HepG2 (cell line): ENCODE measurements around the gene SLC16A2. TPM values are rescaled to one million over a fixed set of nuclear protein-coding genes. Genes with fewer than 3 reads are reported as not detected.

Experiments used
- ATAC-seq: fragments of 200-7000 bp; cut with Tn5 transposase; 3 replicates; pipeline ENCODE4 v1.9.1; 2020; ENCODE audit warnings: mild to moderate bottlenecking, moderate library complexity
- BruUV-seq: library from RNA; stranded (reverse); fragments of 400-500 nt; replicated peaks from 2 replicates; lab custom pipeline; 2021; lab: Mats Ljungman, UMichigan
- CTCF ChIA-PET: fragments of 300-600 bp; formaldehyde crosslinking; extraction: SDS; loops from one replicate; lab custom pipeline; 2021; ENCODE audit warnings: low total read pairs, inconsistent platforms, low intra/inter-chr PET ratio; lab: Yijun Ruan, JAX
- POLR2A ChIA-PET: fragments of 350-600 bp; sonication (Branson Sonifier 250); formaldehyde crosslinking; loops from one replicate; lab custom pipeline; 2020; ENCODE audit warnings: antibody characterized with exemption, inconsistent platforms; lab: Yijun Ruan, JAX
- DNase-seq: peaks from one replicate; pipeline ENCODE4 v3.0.0-alpha.2; 2015; ENCODE audit warnings: low spot score
- FAIRE-seq: peaks from 3 replicates; lab custom pipeline; 2011; peaks lifted over from hg19 to GRCh38; lab: Jason Lieb, UNC
- H2AFZ ChIP-seq: one replicate; pipeline ENCODE4 v1.6.1; 2011; ENCODE audit warnings: low read length, inconsistent platforms
- H3K27ac ChIP-seq: fragments of 300-600 bp; 3 replicates; pipeline ENCODE4 v1.8.0; 2011; ENCODE audit warnings: mixed run types, mild to moderate bottlenecking, mixed read lengths, low read length, inconsistent platforms; ENCODE audit not compliant: insufficient read depth; ENCODE audit errors: extremely low read length
- H3K27me3 ChIP-seq, 2 experiments: fragments of 200-600 bp in 1 of 2; 2 replicates in 1 of 2; 3 replicates in 1 of 2; pipeline versions ENCODE4 v1.6.0 to v1.8.0; 2011; ENCODE audit warnings: low read length in 2 of 2, mild to moderate bottlenecking in 2 of 2, moderate library complexity in 2 of 2, inconsistent platforms in 1 of 2; ENCODE audit not compliant: insufficient read depth in 2 of 2, control insufficient read depth in 1 of 2
- H3K36me3 ChIP-seq, 2 experiments: fragments of 200-600 bp in 1 of 2; replicated peaks in 1 of 2; 2 replicates in 1 of 2; 3 replicates in 1 of 2; pipeline versions ENCODE4 v1.5.1 to v1.8.0; 2011; ENCODE audit warnings: low read length in 2 of 2, inconsistent platforms in 1 of 2; ENCODE audit not compliant: insufficient read depth in 2 of 2, control insufficient read depth in 1 of 2
- H3K4me1 ChIP-seq: 2 replicates; pipeline ENCODE4 v1.5.1; 2012; ENCODE audit warnings: low read length, inconsistent platforms; ENCODE audit not compliant: insufficient read depth
- H3K4me2 ChIP-seq: 2 replicates; pipeline ENCODE4 v1.6.0; 2011; ENCODE audit warnings: low read depth, low read length, inconsistent platforms
- H3K4me3 ChIP-seq, 3 experiments: fragments of 200-600 bp in 1 of 3; sonication (generic), shearing (Covaris generic) in 1 of 3; replicated peaks in 1 of 3; 2 replicates each; pipeline ENCODE4 v1.5.1; 2011 to 2016; ENCODE audit warnings: low read length in 3 of 3, inconsistent platforms in 2 of 3, low read depth in 2 of 3, mild to moderate bottlenecking in 2 of 3, control low read depth in 1 of 3, mixed read lengths in 1 of 3; ENCODE audit not compliant: insufficient read depth in 1 of 3
- H3K79me2 ChIP-seq: one replicate; pipeline ENCODE4 v1.6.1; 2011; ENCODE audit warnings: low read length, inconsistent platforms; ENCODE audit not compliant: insufficient read depth
- H3K9ac ChIP-seq: 2 replicates; pipeline ENCODE4 v1.6.0; 2011; ENCODE audit warnings: mild to moderate bottlenecking, low read depth, low read length, inconsistent platforms; ENCODE audit not compliant: insufficient read depth
- H3K9me3 ChIP-seq: 2 replicates; pipeline ENCODE4 v1.5.1; 2012; ENCODE audit warnings: mild to moderate bottlenecking, low read length
- H4K20me1 ChIP-seq: 2 replicates; pipeline ENCODE4 v1.6.0; 2011; ENCODE audit warnings: inconsistent platforms, mild to moderate bottlenecking, low read length, moderate library complexity; ENCODE audit not compliant: insufficient read depth
- ADNP ChIP-seq: sonication (generic); formaldehyde crosslinking; IDR thresholded peaks from 2 replicates; pipeline ENCODE4 v1.4.0; 2020; ENCODE audit warnings: missing genetic modification reagents
- BRD4 ChIP-seq: sonication (generic); formaldehyde crosslinking; IDR thresholded peaks from 2 replicates; pipeline ENCODE4 v1.4.0; 2020; ENCODE audit warnings: missing genetic modification reagents
- CBX5 ChIP-seq: sonication (generic); formaldehyde crosslinking; IDR thresholded peaks from 2 replicates; pipeline ENCODE4 v1.4.0; 2020; ENCODE audit warnings: missing genetic modification reagents, borderline replicate concordance
- DR1 ChIP-seq: sonication (generic); formaldehyde crosslinking; IDR thresholded peaks from 2 replicates; pipeline ENCODE4 v1.8.0; 2021; ENCODE audit warnings: mild to moderate bottlenecking, missing genetic modification reagents, inconsistent platforms
- IKZF4 ChIP-seq: sonication (generic); formaldehyde crosslinking; IDR thresholded peaks from 2 replicates; pipeline ENCODE4 v1.5.1; 2020; ENCODE audit warnings: borderline replicate concordance, mild to moderate bottlenecking, low read depth, missing genetic modification reagents; ENCODE audit errors: not compliant biosample characterization
- POLR2AphosphoS2 ChIP-seq: IDR thresholded peaks from 2 replicates; pipeline ENCODE4 v1.6.1; 2011; ENCODE audit warnings: low read depth, low read length, improper control_type of control experiment
- SNAPC2 ChIP-seq: sonication (generic); formaldehyde crosslinking; IDR thresholded peaks from 2 replicates; pipeline ENCODE4 v1.8.1; 2022; ENCODE audit warnings: mild to moderate bottlenecking, missing genetic modification reagents
- ZBTB1 ChIP-seq: sonication (generic); formaldehyde crosslinking; IDR thresholded peaks from 2 replicates; pipeline ENCODE4 v1.4.0; 2020; ENCODE audit warnings: missing genetic modification reagents, borderline replicate concordance
- ZBTB7B ChIP-seq: sonication (generic); formaldehyde crosslinking; IDR thresholded peaks from 2 replicates; pipeline ENCODE4 v1.4.0; 2020; ENCODE audit warnings: missing genetic modification reagents
- ZFP37 ChIP-seq: sonication (generic); formaldehyde crosslinking; IDR thresholded peaks from 2 replicates; pipeline ENCODE4 v1.4.0; 2020; ENCODE audit warnings: missing genetic modification reagents, borderline replicate concordance
- ZNF207 ChIP-seq: fragments of 450-650 bp; IDR thresholded peaks from 2 replicates; pipeline ENCODE4 v1.6.1; 2016; ENCODE audit warnings: antibody characterized with exemption, borderline replicate concordance
- ZNF589 ChIP-seq: sonication (generic); formaldehyde crosslinking; conservative IDR thresholded peaks from 2 replicates; pipeline ENCODE4 v1.8.0; 2022; ENCODE audit warnings: mild to moderate bottlenecking, moderate library complexity, missing genetic modification reagents
- WGBS: methylation state at CpG from one replicate; pipeline ENCODE4 v1.1.6; 2017; ENCODE audit warnings: low lambda C conversion rate; 5-methylcytosine and 5-hydroxymethylcytosine counted together
- in situ Hi-C: cut with HindIII; loops from 2 replicates; pipeline ENCODE4 v1.10.0; 2017; ENCODE audit warnings: low pct_unique_long_range_greater_than_20kb; ENCODE audit not compliant: extremely low pct_ligation_motif_present
- intact Hi-C: fragments of 100-400 bp; cut with micrococcal nuclease; formaldehyde crosslinking; loops from one replicate; pipeline ENCODE4 v1.10.0; 2022; ENCODE audit not compliant: unreplicated experiment
- polyA plus RNA-seq, 8 experiments: library from polyadenylated mRNA; depleted of rRNA in 3 of 8; stranded (reverse) in 7 of 8; unstranded in 1 of 8; fragments of >200 nt; fragmentation: Illumina TruSeq in 4 of 8; extraction: Trizol in 4 of 8; gene quantifications; 2 replicates each; pipeline versions ENCODE4 v1.2.1 to v1.2.3, GENCODE V29; 2011 to 2016; ENCODE audit warnings: low read depth in 4 of 8, missing spikeins in 1 of 8, mixed read lengths in 1 of 8; ENCODE audit not compliant: insufficient read depth in 1 of 8
- total RNA-seq, 5 experiments: library from RNA; depleted of rRNA; stranded (reverse); fragments of >200 nt; fragmentation: Illumina TruSeq; extraction: Trizol; gene quantifications; 2 replicates each; pipeline ENCODE4 v1.2.3, GENCODE V29; 2016; ENCODE audit warnings: low read depth in 1 of 5
- TF ChIP-seq, protein P1 (sequence below): sonication (generic); formaldehyde crosslinking; IDR thresholded peaks from 2 replicates; pipeline ENCODE4 v1.5.1; 2020; ENCODE audit warnings: mild to moderate bottlenecking, moderate library complexity, missing genetic modification reagents
- TF ChIP-seq, protein P2 (sequence below), 2 experiments: fragments of 450-650 bp in 1 of 2; sonication (generic) in 1 of 2; formaldehyde crosslinking in 1 of 2; IDR thresholded peaks; 2 replicates each; pipeline versions ENCODE4 v1.6.1 to v1.8.0; 2016 to 2022; ENCODE audit warnings: antibody characterized with exemption in 1 of 2, mild to moderate bottlenecking in 1 of 2, missing genetic modification reagents in 1 of 2
- TF ChIP-seq, protein P3 (sequence below): sonication (generic); formaldehyde crosslinking; IDR thresholded peaks from 2 replicates; pipeline ENCODE4 v1.8.0; 2022; ENCODE audit warnings: missing genetic modification reagents, low read depth, mild to moderate bottlenecking, borderline replicate concordance

SLC16A2 gene
- total and polyA plus RNA-seq, 2 of the 13 experiments (the other 11 are each of a cell fraction or from before 2014, with no cell fraction given) = 0.07 to 0.08 TPM

DNA sequence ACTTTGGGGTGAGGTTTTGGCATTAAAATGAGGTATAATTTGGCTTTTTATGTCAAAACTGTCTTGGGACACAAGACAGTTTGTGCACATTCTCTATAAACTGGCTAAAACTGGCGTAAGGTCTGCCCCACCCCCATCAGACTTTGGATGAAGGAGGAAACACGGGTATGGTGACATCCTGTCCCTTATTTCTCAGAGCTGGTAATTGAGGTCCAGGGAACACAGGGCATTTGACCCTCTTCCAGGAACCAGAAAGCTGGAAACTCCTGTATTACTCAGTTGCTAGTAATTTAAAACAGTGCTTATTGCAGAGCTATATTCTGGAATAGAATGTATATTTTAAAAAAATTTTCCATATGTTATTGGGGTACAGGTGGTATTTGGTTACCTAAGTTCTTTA is 78.8 kb downstream of the SLC16A2 start:
- H3K27ac ChIP-seq = no peak overlapping the region
- TF ChIP-seq, protein P1, sequence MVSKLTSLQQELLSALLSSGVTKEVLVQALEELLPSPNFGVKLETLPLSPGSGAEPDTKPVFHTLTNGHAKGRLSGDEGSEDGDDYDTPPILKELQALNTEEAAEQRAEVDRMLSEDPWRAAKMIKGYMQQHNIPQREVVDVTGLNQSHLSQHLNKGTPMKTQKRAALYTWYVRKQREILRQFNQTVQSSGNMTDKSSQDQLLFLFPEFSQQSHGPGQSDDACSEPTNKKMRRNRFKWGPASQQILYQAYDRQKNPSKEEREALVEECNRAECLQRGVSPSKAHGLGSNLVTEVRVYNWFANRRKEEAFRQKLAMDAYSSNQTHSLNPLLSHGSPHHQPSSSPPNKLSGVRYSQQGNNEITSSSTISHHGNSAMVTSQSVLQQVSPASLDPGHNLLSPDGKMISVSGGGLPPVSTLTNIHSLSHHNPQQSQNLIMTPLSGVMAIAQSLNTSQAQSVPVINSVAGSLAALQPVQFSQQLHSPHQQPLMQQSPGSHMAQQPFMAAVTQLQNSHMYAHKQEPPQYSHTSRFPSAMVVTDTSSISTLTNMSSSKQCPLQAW (CRISPR knock-in tag) = no peak
- TF ChIP-seq POLR2AphosphoS2 (no peak), DR1 (CRISPR knock-in tag) (no peak), ADNP (CRISPR knock-in tag) (no peak), ZNF589 (CRISPR knock-in tag) (no peak), IKZF4 (CRISPR knock-in tag) (no peak), ZBTB1 (CRISPR knock-in tag) (no peak), ZFP37 (CRISPR knock-in tag) (no peak), ZNF207 (no peak), SNAPC2 (CRISPR knock-in tag) (no peak), ZBTB7B (CRISPR knock-in tag) (no peak), CBX5 (CRISPR knock-in tag) (no peak), BRD4 (CRISPR knock-in tag) (no peak)
- TF ChIP-seq, protein P2, sequence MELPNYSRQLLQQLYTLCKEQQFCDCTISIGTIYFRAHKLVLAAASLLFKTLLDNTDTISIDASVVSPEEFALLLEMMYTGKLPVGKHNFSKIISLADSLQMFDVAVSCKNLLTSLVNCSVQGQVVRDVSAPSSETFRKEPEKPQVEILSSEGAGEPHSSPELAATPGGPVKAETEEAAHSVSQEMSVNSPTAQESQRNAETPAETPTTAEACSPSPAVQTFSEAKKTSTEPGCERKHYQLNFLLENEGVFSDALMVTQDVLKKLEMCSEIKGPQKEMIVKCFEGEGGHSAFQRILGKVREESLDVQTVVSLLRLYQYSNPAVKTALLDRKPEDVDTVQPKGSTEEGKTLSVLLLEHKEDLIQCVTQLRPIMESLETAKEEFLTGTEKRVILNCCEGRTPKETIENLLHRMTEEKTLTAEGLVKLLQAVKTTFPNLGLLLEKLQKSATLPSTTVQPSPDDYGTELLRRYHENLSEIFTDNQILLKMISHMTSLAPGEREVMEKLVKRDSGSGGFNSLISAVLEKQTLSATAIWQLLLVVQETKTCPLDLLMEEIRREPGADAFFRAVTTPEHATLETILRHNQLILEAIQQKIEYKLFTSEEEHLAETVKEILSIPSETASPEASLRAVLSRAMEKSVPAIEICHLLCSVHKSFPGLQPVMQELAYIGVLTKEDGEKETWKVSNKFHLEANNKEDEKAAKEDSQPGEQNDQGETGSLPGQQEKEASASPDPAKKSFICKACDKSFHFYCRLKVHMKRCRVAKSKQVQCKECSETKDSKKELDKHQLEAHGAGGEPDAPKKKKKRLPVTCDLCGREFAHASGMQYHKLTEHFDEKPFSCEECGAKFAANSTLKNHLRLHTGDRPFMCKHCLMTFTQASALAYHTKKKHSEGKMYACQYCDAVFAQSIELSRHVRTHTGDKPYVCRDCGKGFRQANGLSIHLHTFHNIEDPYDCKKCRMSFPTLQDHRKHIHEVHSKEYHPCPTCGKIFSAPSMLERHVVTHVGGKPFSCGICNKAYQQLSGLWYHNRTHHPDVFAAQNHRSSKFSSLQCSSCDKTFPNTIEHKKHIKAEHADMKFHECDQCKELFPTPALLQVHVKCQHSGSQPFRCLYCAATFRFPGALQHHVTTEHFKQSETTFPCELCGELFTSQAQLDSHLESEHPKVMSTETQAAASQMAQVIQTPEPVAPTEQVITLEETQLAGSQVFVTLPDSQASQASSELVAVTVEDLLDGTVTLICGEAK (IDR thresholded peaks at IDR 0.05) = no peak
- TF ChIP-seq, protein P2 (CRISPR knock-in tag; IDR thresholded peaks at IDR 0.05) = no peak
- TF ChIP-seq, protein P3, sequence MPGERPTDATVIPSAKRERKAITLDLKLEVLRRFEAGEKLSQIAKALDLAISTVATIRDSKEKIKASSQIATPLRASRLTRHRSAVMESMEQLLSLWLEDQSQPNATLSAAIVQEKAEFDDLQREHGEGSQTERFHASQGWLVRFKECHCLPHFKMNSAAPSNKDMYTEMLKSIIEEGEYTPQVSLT (CRISPR knock-in tag) = no peak

More for the DNA sequence above, 78.8 kb downstream of the SLC16A2 start:
- H3K4me2 ChIP-seq = no peak overlapping the region
- ChIA-PET POLR2A (no interaction called here), CTCF (no interaction called here)
- H3K79me2 ChIP-seq = no peaks in the 10 kb centered on the region
- DNase-seq = no peak
- H3K9me3 ChIP-seq = no peaks in the 10 kb centered on the region
- BruUV-seq = no TSS peak
- in situ Hi-C loops = no loop called here
- FAIRE-seq = no peak
- 50% methylated on average over 2 of the region's 2 CpGs for WGBS
- H3K4me1 ChIP-seq = no peaks in the 10 kb centered on the region
- no peaks in the 10 kb centered on the region for H4K20me1 ChIP-seq
- no peak overlapping the region for H3K9ac ChIP-seq
- ATAC-seq = no peak
- H3K27me3 ChIP-seq = no peaks in the 10 kb centered on the region
- intact Hi-C loops = no loop called here
- H3K4me3 ChIP-seq = no peak overlapping the region
- H3K36me3 ChIP-seq = no peaks in the 10 kb centered on the region
- H2AFZ ChIP-seq = no peak overlapping the region
